Measurements from ENCODE around the gene SLC7A14.

DNA sequence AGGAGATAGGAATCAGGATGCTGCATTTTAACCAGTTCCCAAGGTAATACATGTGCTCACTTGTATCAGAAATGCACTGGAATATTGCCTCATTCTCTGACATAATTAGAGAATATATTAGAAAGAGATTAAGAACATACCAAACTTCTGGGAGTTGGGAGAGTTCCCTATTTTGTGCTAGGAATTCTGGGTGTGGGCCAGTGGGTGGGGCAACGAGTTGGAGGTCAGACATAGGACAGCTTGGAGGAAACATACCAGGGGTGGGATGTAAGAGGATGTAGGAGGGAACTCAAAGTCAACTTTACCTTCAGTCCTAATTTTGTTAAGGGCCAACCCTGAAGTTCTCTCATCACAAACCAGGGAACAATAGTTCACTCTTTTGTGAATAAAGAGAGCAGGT is 83.6 kb downstream of the SLC7A14 start:
- TF ChIP-seq, protein P1, sequence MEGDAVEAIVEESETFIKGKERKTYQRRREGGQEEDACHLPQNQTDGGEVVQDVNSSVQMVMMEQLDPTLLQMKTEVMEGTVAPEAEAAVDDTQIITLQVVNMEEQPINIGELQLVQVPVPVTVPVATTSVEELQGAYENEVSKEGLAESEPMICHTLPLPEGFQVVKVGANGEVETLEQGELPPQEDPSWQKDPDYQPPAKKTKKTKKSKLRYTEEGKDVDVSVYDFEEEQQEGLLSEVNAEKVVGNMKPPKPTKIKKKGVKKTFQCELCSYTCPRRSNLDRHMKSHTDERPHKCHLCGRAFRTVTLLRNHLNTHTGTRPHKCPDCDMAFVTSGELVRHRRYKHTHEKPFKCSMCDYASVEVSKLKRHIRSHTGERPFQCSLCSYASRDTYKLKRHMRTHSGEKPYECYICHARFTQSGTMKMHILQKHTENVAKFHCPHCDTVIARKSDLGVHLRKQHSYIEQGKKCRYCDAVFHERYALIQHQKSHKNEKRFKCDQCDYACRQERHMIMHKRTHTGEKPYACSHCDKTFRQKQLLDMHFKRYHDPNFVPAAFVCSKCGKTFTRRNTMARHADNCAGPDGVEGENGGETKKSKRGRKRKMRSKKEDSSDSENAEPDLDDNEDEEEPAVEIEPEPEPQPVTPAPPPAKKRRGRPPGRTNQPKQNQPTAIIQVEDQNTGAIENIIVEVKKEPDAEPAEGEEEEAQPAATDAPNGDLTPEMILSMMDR (IDR thresholded peaks at IDR 0.05): no peak
- TF ChIP-seq POLR2A (IDR thresholded peaks at IDR 0.05): no peak
